OCI-LY3 (cell line): ENCODE data around the gene DHX9.

Source experiments
- EZH2phosphoT487 ChIP-seq: fragments of 200-600 bp; shearing (Covaris generic); IDR thresholded peaks from 2 replicates; pipeline ENCODE4 v1.6.1; 2018; ENCODE audit warnings: antibody characterized with exemption, mixed run types, low read depth
- TF ChIP-seq, protein P1 (sequence below): fragments of 200-600, 300-600 bp; sonication (generic); IDR thresholded peaks from 2 replicates; pipeline ENCODE4 v1.5.1; 2014; ENCODE audit warnings: antibody characterized with exemption, low read length, low read depth

DNA sequence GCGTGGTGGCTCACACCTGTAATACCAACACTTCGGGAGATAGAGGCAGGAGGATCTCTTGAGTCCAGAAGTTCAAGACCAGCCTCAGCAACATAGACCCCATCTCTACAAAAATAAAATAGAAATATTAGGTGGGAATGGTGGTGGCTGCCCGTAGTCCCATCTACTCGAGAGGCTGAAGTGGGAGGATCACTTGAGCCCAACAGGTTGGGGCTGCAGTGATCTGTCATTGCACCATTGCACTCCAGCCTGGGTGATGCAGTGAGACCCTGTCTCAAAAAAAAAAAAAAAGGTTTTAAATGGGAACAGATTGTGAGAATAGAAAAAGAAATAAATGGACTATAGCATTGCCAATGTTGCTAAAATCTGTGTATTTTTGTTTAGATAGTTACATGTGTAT lies 11.2 kb downstream of the DHX9 start:
- TF ChIP-seq, protein P1, sequence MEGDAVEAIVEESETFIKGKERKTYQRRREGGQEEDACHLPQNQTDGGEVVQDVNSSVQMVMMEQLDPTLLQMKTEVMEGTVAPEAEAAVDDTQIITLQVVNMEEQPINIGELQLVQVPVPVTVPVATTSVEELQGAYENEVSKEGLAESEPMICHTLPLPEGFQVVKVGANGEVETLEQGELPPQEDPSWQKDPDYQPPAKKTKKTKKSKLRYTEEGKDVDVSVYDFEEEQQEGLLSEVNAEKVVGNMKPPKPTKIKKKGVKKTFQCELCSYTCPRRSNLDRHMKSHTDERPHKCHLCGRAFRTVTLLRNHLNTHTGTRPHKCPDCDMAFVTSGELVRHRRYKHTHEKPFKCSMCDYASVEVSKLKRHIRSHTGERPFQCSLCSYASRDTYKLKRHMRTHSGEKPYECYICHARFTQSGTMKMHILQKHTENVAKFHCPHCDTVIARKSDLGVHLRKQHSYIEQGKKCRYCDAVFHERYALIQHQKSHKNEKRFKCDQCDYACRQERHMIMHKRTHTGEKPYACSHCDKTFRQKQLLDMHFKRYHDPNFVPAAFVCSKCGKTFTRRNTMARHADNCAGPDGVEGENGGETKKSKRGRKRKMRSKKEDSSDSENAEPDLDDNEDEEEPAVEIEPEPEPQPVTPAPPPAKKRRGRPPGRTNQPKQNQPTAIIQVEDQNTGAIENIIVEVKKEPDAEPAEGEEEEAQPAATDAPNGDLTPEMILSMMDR, result no peak
- TF ChIP-seq EZH2phosphoT487, result no peak
